ENCODE data around the gene RAB15.
A peak's percentile ranks its signal among the peaks of the same experiment; 100 is the strongest.
"Not testable (repeated sequence)": the region's sequence is repeated elsewhere in the genome, so short reads cannot be mapped to it uniquely, and the experiment has no call there.

The RAB15 gene

GRCh38 chr14:64937821-64938193 is 34.3 kb downstream of the RAB15 start:
- no peak for DNase-seq (ENCODE audit: low read depth, low spot score)

GRCh38 chr14:64937171-64937820 is 34.8 kb downstream of the RAB15 start:
- DNase-seq (ENCODE audit: low read depth, low spot score), result no peak

GRCh38 chr14:64935508-64935907 is 36.6 kb downstream of the RAB15 start:
- no peak for DNase-seq (ENCODE audit: low read depth, low spot score)

GRCh38 chr14:64934338-64934929 is 37.7 kb downstream of the RAB15 start:
- DNase-seq (ENCODE audit: low read depth, low spot score), result no peak

- DNase-seq (ENCODE audit: low read depth, low spot score), result no peak
Measured at GRCh38 chr14:64932231-64932630, 39.9 kb downstream of the RAB15 start.

- no peak for DNase-seq (ENCODE audit: low read depth, low spot score)
Measured at GRCh38 chr14:64931123-64931522, 41.0 kb downstream of the RAB15 start.

GRCh38 chr14:64930085-64930843 is 41.9 kb downstream of the RAB15 start:
- DNase-seq (ENCODE audit: low read depth, low spot score), result no peak

GRCh38 chr14:64929014-64929359 is 43.1 kb downstream of the RAB15 start:
- DNase-seq (ENCODE audit: low read depth, low spot score), result no peak

- no peak for DNase-seq (ENCODE audit: low read depth, low spot score)
Measured at GRCh38 chr14:64928239-64929013, 43.7 kb downstream of the RAB15 start.

GRCh38 chr14:64927031-64927430 is 45.1 kb downstream of the RAB15 start:
- DNase-seq (ENCODE audit: low read depth, low spot score), result no peak

- no peak for DNase-seq (ENCODE audit: low read depth, low spot score)
Measured at GRCh38 chr14:64926398-64926995, 45.6 kb downstream of the RAB15 start.

GRCh38 chr14:64923015-64923414 is 49.1 kb downstream of the RAB15 start:
- DNase-seq (ENCODE audit: low read depth, low spot score), result no peak

GRCh38 chr14:64920465-64920864 is 51.7 kb downstream of the RAB15 start:
- DNase-seq (ENCODE audit: low read depth, low spot score), result no peak

GRCh38 chr14:64919618-64920017 is 52.5 kb downstream of the RAB15 start:
- DNase-seq (ENCODE audit: low read depth, low spot score), result no peak

GRCh38 chr14:64919215-64919614 is 52.9 kb downstream of the RAB15 start:
- no peak for DNase-seq (ENCODE audit: low read depth, low spot score)

GRCh38 chr14:64918216-64918615 is 53.9 kb downstream of the RAB15 start:
- DNase-seq (ENCODE audit: low read depth, low spot score), result no peak

- DNase-seq (ENCODE audit: low read depth, low spot score), result no peak
Measured at GRCh38 chr14:64915797-64916196, 56.3 kb downstream of the RAB15 start.

GRCh38 chr14:64915029-64915424 is 57.1 kb downstream of the RAB15 start:
- DNase-seq (ENCODE audit: low read depth, low spot score), result no peak

- DNase-seq (ENCODE audit: low read depth, low spot score), result peak; percentile 91
Measured at GRCh38 chr14:64914237-64915028, 57.7 kb downstream of the RAB15 start, which contains the start of gene CHURC1. TSS of gene CHURC1 (plus strand) at chr14:64914455. CDS start at chr14:64914496, 41 bp downstream.

GRCh38 chr14:64913477-64913876 is 58.7 kb downstream of the RAB15 start:
- not testable (repeated sequence) for DNase-seq (ENCODE audit: low read depth, low spot score)

- no peak for DNase-seq (ENCODE audit: low read depth, low spot score)
Measured at GRCh38 chr14:64912261-64912660, 59.9 kb downstream of the RAB15 start.

All from brain pericyte (primary cell).